HepG2 (cell line): ENCODE data around the gene CDR2L. TPM values are rescaled to one million over a fixed set of nuclear protein-coding genes. Genes with fewer than 3 reads are reported as not detected.

ENCODE experiments used
- ADNP ChIP-seq: sonication (generic); formaldehyde crosslinking; IDR thresholded peaks from 2 replicates; pipeline ENCODE4 v1.4.0; 2020; ENCODE audit warnings: missing genetic modification reagents
- CBFB ChIP-seq: sonication (generic); formaldehyde crosslinking; IDR thresholded peaks from 2 replicates; pipeline ENCODE4 v1.4.0; 2020; ENCODE audit warnings: missing genetic modification reagents
- DR1 ChIP-seq: sonication (generic); formaldehyde crosslinking; IDR thresholded peaks from 2 replicates; pipeline ENCODE4 v1.8.0; 2021; ENCODE audit warnings: mild to moderate bottlenecking, missing genetic modification reagents, inconsistent platforms
- EP300 ChIP-seq, 3 experiments: sonication (generic) in 1 of 3; formaldehyde crosslinking in 1 of 3; IDR thresholded peaks; 2 replicates each; pipeline versions ENCODE4 v1.5.1 to v1.6.1; 2011 to 2020; ENCODE audit warnings: low read depth in 2 of 3, low read length in 2 of 3, borderline replicate concordance in 1 of 3, improper control_type of control experiment in 1 of 3, mild to moderate bottlenecking in 1 of 3, missing genetic modification reagents in 1 of 3, moderate library complexity in 1 of 3
- FOXC1 ChIP-seq: sonication (generic); formaldehyde crosslinking; IDR thresholded peaks from 2 replicates; pipeline ENCODE4 v1.8.0; 2022; ENCODE audit warnings: mild to moderate bottlenecking, missing genetic modification reagents, borderline replicate concordance
- MEF2D ChIP-seq: sonication (generic); formaldehyde crosslinking; IDR thresholded peaks from 2 replicates; pipeline ENCODE4 v1.5.1; 2020; ENCODE audit warnings: mild to moderate bottlenecking, missing genetic modification reagents
- NONO ChIP-seq, 2 experiments: fragments of 450-650 bp in 1 of 2; sonication (generic) in 1 of 2; formaldehyde crosslinking in 1 of 2; IDR thresholded peaks in 1 of 2; conservative IDR thresholded peaks in 1 of 2; 2 replicates each; pipeline versions ENCODE4 v1.6.1 to v1.8.0; 2017 to 2022; ENCODE audit warnings: mild to moderate bottlenecking in 1 of 2, missing genetic modification reagents in 1 of 2, moderate library complexity in 1 of 2
- RARA ChIP-seq: IDR thresholded peaks from 2 replicates; pipeline ENCODE4 v1.6.1; 2016; ENCODE audit warnings: missing genetic modification reagents, missing compliant biosample characterization
- RFXANK ChIP-seq: IDR thresholded peaks from 2 replicates; pipeline ENCODE4 v1.6.1; 2016
- SRSF1 ChIP-seq: fragments of 200-400 bp; formaldehyde crosslinking; optimal IDR thresholded peaks from 2 replicates; pipeline ENCODE3; 2017; ENCODE audit warnings: mild to moderate bottlenecking, low read depth, low read length, moderate library complexity
- TAF1 ChIP-seq: sonication (generic); formaldehyde crosslinking; IDR thresholded peaks from 2 replicates; pipeline ENCODE4 v1.4.0; 2020; ENCODE audit warnings: missing genetic modification reagents
- TRIM24 ChIP-seq: sonication (generic); formaldehyde crosslinking; IDR thresholded peaks from 2 replicates; pipeline ENCODE4 v1.8.0; 2022; ENCODE audit warnings: mild to moderate bottlenecking, missing genetic modification reagents
- ZBTB44 ChIP-seq: sonication (generic); formaldehyde crosslinking; IDR thresholded peaks from 2 replicates; pipeline ENCODE4 v1.4.0; 2020; ENCODE audit warnings: missing genetic modification reagents
- ZFP36L2 ChIP-seq: sonication (generic); formaldehyde crosslinking; IDR thresholded peaks from 2 replicates; pipeline ENCODE4 v1.4.0; 2020; ENCODE audit warnings: missing genetic modification reagents
- ZNF615 ChIP-seq: sonication (generic); formaldehyde crosslinking; IDR thresholded peaks from 2 replicates; pipeline ENCODE4 v1.5.0; 2020; ENCODE audit warnings: mild to moderate bottlenecking, missing genetic modification reagents, borderline replicate concordance
- polyA plus RNA-seq, 8 experiments: library from polyadenylated mRNA; depleted of rRNA in 3 of 8; stranded (reverse) in 7 of 8; unstranded in 1 of 8; fragments of >200 nt; fragmentation: Illumina TruSeq in 4 of 8; extraction: Trizol in 4 of 8; gene quantifications; 2 replicates each; pipeline versions ENCODE4 v1.2.1 to v1.2.3, GENCODE V29; 2011 to 2016; ENCODE audit warnings: low read depth in 4 of 8, missing spikeins in 1 of 8, mixed read lengths in 1 of 8; ENCODE audit not compliant: insufficient read depth in 1 of 8
- total RNA-seq, 5 experiments: library from RNA; depleted of rRNA; stranded (reverse); fragments of >200 nt; fragmentation: Illumina TruSeq; extraction: Trizol; gene quantifications; 2 replicates each; pipeline ENCODE4 v1.2.3, GENCODE V29; 2016; ENCODE audit warnings: low read depth in 1 of 5
- TF ChIP-seq, protein P1 (sequence below): sonication (generic); formaldehyde crosslinking; conservative IDR thresholded peaks from 2 replicates; pipeline ENCODE4 v1.4.0; 2020; ENCODE audit warnings: missing genetic modification reagents
- TF ChIP-seq, protein P2 (sequence below): sonication (generic); formaldehyde crosslinking; IDR thresholded peaks from 2 replicates; pipeline ENCODE4 v1.9.0; 2021; ENCODE audit warnings: missing genetic modification reagents, borderline replicate concordance
- TF ChIP-seq, protein P3 (sequence below): IDR thresholded peaks from 2 replicates; pipeline ENCODE4 v1.6.1; 2018; ENCODE audit warnings: missing genetic modification reagents, mild to moderate bottlenecking, missing compliant biosample characterization
- TF ChIP-seq, protein P4 (sequence below), 2 experiments: sonication (generic) in 1 of 2; formaldehyde crosslinking in 1 of 2; IDR thresholded peaks; 2 replicates each; pipeline versions ENCODE4 v1.6.1 to v1.9.0; 2014 to 2022; ENCODE audit warnings: antibody characterized with exemption in 1 of 2, borderline replicate concordance in 1 of 2, inconsistent platforms in 1 of 2, low read depth in 1 of 2, missing genetic modification reagents in 1 of 2

The CDR2L gene
- total and polyA plus RNA-seq, 2 of the 13 experiments (the other 11 are each of a cell fraction or from before 2014, with no cell fraction given): 1.9 to 2.1 TPM

GRCh38 chr17:74987418-74987908 is at the start of gene CDR2L (continued):
- TF ChIP-seq CBFB (CRISPR knock-in tag): no peak; the same call in 1 of the 2 replicates
- TF ChIP-seq TAF1 (CRISPR knock-in tag): no peak
- TF ChIP-seq, protein P1, sequence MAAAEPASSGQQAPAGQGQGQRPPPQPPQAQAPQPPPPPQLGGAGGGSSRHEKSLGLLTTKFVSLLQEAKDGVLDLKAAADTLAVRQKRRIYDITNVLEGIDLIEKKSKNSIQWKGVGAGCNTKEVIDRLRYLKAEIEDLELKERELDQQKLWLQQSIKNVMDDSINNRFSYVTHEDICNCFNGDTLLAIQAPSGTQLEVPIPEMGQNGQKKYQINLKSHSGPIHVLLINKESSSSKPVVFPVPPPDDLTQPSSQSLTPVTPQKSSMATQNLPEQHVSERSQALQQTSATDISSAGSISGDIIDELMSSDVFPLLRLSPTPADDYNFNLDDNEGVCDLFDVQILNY: no peak
- no peak for TF ChIP-seq EP300 (IDR thresholded peaks at IDR 0.05; ENCODE audit: low read depth in 2 of 2, low read length in 2 of 2)
- TF ChIP-seq EP300 (CRISPR knock-in tag; IDR thresholded peaks at IDR 0.05; ENCODE audit: borderline replicate concordance): no peak
- TF ChIP-seq, protein P2, sequence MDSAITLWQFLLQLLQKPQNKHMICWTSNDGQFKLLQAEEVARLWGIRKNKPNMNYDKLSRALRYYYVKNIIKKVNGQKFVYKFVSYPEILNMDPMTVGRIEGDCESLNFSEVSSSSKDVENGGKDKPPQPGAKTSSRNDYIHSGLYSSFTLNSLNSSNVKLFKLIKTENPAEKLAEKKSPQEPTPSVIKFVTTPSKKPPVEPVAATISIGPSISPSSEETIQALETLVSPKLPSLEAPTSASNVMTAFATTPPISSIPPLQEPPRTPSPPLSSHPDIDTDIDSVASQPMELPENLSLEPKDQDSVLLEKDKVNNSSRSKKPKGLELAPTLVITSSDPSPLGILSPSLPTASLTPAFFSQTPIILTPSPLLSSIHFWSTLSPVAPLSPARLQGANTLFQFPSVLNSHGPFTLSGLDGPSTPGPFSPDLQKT (CRISPR knock-in tag): no peak
- TF ChIP-seq, protein P3, sequence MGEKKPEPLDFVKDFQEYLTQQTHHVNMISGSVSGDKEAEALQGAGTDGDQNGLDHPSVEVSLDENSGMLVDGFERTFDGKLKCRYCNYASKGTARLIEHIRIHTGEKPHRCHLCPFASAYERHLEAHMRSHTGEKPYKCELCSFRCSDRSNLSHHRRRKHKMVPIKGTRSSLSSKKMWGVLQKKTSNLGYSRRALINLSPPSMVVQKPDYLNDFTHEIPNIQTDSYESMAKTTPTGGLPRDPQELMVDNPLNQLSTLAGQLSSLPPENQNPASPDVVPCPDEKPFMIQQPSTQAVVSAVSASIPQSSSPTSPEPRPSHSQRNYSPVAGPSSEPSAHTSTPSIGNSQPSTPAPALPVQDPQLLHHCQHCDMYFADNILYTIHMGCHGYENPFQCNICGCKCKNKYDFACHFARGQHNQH (CRISPR knock-in tag): no peak
- TF ChIP-seq DR1: no peak
- TF ChIP-seq, protein P4, sequence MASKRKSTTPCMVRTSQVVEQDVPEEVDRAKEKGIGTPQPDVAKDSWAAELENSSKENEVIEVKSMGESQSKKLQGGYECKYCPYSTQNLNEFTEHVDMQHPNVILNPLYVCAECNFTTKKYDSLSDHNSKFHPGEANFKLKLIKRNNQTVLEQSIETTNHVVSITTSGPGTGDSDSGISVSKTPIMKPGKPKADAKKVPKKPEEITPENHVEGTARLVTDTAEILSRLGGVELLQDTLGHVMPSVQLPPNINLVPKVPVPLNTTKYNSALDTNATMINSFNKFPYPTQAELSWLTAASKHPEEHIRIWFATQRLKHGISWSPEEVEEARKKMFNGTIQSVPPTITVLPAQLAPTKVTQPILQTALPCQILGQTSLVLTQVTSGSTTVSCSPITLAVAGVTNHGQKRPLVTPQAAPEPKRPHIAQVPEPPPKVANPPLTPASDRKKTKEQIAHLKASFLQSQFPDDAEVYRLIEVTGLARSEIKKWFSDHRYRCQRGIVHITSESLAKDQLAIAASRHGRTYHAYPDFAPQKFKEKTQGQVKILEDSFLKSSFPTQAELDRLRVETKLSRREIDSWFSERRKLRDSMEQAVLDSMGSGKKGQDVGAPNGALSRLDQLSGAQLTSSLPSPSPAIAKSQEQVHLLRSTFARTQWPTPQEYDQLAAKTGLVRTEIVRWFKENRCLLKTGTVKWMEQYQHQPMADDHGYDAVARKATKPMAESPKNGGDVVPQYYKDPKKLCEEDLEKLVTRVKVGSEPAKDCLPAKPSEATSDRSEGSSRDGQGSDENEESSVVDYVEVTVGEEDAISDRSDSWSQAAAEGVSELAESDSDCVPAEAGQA (IDR thresholded peaks at IDR 0.05; ENCODE audit: low read depth): no peak
- TF ChIP-seq, protein P4 (CRISPR knock-in tag; IDR thresholded peaks at IDR 0.05; ENCODE audit: borderline replicate concordance): no peak
- TF ChIP-seq RARA (CRISPR knock-in tag): no peak
- no peak for TF ChIP-seq RFXANK (CRISPR knock-in tag)
- TF ChIP-seq TRIM24: no peak
- TF ChIP-seq ADNP (CRISPR knock-in tag): no peak
- TF ChIP-seq ZFP36L2 (CRISPR knock-in tag): no peak
- no peak for TF ChIP-seq ZNF615 (CRISPR knock-in tag)
- no peak for TF ChIP-seq ZBTB44 (CRISPR knock-in tag)
- TF ChIP-seq FOXC1: no peak
- no peak for TF ChIP-seq SRSF1
- no peak for TF ChIP-seq MEF2D (CRISPR knock-in tag)
- no peak for TF ChIP-seq NONO (IDR thresholded peaks at IDR 0.05)
- TF ChIP-seq NONO (CRISPR knock-in tag; conservative IDR thresholded peaks at IDR 0.05): no peak
